HG02571 (cell line): ENCODE measurements around the gene KCNQ4.

Source experiments
- ATAC-seq: cut with Tn5 transposase; IDR thresholded peaks from one replicate; pipeline ENCODE4 v1.9.1; 2021; ENCODE audit warnings: mild to moderate bottlenecking, moderate library complexity; ENCODE audit not compliant: unreplicated experiment

The KCNQ4 gene

DNA sequence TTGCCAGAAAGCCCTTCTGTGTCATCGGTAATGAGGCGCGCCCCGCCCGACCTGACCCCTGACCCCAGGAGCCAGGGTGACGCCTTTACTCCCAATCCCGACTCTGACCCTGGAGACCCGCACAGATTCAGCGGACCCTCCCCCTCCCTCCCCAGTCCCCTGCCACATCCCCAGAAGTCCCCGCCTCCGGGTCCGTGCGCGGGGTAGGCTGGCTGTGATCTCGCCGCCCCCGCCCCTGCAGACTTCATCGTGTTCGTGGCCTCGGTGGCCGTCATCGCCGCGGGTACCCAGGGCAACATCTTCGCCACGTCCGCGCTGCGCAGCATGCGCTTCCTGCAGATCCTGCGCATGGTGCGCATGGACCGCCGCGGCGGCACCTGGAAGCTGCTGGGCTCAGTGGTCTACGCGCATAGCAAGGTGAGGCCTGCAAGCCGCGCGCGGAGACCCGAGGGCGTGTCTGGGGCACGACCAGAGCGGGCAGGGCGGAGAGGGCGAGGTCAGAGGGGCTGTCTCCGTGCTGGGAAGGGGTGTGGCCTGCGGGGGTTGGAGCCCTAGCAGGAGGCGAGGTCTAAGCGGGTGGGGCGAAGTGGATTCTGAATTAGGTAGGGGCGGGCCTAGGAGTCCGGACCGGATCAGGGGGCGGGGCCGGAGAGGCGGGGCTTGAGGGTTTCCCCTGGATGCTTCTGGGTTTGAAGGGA lies 34.8 kb downstream of the KCNQ4 start:
- peak; percentile 69 for ATAC-seq

DNA sequence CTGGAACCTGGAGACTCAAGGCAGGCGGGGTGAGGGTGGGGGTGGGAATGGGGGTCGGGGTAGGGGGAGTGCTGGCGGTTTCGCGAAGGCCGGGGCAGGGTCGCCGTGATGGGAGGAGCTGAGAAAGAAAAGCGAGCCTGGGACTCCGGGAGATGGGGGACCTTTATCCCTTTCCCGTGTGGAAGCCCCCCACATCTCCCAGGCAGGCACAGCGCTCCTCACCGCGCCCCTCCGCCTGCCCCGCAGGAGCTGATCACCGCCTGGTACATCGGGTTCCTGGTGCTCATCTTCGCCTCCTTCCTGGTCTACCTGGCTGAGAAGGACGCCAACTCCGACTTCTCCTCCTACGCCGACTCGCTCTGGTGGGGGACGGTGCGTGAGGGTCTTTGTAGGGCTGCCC lies 35.5 kb downstream of the KCNQ4 start:
- no peak for ATAC-seq

DNA sequence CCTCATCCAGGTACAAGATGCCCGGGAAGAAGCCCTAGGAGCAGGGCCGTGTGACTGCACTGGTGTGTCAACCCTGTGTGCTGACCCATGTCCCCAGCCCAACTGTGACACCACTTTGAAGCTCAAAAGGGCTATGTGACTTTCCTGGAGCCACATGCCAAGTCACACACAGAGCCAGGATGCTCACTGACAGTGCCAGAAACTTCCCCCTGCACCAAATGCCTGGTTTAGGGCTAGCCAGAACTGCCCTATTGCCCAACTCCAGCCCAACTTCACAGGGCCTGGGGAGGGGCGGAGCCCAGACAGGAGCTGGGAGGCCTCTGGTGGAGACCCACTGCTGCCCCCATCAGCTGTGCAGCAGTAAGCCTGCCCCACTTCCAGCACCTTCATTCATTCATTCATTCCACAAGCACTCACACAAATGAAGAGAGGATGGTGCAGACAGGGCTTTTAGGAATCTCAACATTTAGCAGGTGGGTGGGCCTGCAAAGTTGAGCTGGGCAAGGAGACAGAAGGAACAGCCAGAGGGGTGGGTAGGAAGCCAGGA lies 36.7 kb downstream of the KCNQ4 start:
- no peak for ATAC-seq

DNA sequence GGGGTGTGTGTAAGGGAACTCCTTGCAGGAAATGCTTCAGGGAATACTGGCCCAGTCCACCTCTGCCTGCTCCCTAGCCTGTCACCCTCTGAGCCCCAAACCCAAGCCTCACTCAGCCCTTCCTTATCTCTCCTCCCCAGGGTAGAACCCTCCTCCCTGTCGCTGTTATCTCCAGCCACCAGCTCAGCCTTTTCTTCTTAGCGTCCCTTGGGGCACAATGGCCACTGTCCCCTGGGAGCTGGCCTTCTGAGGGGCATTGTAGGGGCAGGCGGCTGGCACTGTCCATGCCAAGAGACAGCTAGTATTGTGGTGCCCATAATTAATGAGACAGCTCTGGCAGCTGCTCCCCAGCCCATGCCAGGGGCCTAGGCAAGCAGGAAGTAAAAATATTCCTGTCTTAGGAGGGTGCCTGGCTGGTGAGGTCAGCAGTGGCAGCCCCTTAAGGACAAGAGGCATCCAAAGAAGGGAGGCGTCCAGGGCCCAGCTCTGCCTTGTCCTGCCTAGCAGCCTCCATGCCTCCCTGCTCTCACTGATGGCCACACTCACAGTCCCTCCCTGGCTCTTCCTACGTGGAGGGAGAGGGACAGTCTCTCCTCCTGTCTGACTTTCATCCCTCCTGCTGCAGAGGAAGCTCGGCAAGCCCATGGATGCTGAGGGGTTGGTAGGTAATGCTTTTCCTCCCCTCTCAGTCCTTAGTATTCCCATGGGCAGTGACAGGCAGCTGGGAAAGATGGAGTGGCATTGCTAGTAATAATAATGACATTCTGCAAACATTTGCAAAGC lies 37.5 kb downstream of the KCNQ4 start:
- no peak for ATAC-seq

DNA sequence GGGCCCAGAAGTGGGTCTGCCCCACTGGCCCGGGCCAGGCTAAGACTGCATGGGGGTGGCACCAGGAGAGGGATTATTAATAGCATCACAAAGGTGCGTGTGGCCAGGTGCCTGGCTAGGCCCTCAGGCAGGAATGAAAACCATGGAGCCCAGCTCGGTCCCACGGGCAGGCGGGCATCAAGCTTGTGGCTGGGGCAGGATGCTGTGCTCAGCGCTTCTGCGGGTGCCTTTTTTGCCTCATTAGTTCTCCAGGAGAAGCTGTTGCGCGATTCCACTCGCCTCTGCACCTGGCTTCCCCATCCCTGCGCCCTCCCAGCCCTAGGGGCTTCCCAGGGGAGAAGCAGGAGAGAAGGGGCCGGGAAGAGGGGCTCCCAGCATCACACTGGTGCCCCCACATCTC lies 39.3 kb downstream of the KCNQ4 start:
- ATAC-seq = no peak

DNA sequence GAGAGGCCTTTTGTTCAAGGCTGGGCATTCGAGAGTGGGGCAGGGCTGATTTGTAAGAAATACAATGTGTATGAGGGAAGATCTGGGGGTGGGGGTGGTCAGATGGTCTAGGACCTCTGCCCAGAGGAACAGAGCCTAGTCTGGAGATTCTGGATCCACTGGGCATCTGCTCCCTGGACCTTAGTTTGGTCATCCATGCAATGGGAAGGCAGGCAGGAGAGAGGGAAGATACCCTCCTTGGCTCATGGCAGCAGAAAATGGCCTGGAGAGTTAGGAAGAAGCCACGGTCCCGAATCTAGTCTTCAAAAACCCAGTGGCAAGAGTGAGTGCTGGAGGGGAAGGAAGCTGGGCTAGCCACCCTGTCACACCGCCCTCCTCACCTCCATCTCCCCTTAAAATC lies 39.8 kb downstream of the KCNQ4 start:
- ATAC-seq = no peak

DNA sequence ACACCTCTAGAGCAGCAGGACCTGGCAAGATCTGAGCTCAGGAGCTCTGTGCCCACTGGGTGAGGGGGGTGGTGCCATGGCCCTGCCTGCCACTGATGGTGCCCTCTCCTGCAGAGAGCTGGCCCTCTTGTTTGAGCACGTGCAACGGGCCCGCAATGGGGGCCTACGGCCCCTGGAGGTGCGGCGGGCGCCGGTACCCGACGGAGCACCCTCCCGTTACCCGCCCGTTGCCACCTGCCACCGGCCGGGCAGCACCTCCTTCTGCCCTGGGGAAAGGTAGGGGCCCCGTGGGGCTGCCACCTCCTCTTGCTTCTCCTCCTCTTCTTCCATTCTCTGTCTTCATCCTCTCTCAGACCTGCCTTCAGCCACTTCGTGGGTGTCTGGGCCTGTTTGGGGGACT lies 40.4 kb downstream of the KCNQ4 start:
- ATAC-seq = no peak

DNA sequence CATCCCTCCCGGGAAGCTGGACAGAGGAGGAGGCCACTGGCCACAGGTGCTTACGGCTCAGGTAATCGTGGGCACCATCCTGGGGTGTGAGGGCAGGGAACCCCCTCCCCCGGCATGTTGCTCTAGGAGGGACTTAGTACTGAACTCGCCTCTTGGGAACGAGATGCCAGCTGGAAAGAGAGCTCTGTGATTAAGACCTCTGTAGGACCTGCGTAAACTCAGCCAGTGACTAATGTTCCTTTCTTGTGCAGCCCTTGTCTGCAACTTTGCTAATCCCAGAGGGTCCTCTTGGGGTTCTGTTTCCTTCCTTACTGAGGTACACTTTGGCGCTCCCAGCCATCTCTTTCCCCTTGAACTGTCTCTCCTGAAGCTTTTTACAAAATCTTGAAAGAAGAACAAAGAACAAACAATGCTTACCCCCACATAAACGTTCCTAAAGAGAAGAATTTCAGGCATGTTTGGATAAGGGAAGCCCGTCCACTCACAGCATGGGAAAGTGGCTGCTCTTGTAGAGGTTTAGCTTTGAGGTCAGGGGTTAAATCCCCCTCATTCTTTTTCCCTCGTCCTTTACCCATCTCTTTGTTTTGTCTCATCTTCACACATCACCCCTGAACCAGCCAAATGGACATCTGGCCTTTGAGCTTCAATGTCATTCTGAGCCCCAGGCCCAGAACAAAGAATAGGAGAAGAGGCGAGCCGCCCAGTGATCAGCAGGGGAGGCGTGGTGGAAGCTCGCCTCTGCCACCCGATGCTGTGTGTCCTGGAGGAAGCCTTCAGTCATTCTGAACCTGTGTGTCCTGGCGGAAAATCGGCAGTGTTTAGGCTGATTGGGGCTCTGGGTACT lies 41.2 kb downstream of the KCNQ4 start:
- ATAC-seq = no peak

DNA sequence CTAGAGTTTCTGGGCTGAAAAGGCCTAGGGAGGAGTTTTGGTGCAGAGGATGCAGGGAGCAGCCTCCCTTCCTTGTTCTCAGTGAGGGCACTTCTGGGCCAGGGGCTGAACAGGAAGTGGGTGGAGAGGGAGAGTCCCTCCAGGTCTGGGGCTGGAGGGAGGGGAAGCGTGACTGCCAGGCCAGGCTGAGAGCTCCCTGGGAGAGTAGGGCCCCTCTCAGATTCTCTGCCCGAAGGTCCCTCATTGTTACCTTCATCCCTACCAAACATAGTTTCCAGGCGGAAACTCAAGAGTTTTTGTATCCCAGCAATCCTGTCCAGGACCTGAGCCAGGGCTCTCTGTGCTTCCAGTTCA lies 41.8 kb downstream of the KCNQ4 start:
- ATAC-seq = no peak

DNA sequence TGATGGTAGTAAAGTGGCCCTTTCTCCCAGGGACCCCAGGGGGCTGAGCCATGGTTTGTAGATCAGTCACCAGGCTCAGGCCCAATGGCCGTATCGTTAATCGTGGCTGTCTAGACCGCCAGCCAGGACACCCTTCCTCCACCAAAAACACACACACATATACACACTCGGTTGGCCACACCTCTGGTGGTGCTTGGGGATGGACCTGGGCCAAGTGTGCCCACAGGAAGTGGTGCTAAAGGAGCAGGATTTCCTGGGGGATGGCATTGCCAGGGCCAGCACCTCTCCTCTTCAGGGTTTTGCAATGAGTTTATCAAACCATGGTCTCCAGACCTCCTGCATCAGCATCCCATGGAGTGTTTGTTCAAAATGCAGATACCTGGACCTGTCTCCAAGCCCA lies 42.4 kb downstream of the KCNQ4 start:
- ATAC-seq = no peak

DNA sequence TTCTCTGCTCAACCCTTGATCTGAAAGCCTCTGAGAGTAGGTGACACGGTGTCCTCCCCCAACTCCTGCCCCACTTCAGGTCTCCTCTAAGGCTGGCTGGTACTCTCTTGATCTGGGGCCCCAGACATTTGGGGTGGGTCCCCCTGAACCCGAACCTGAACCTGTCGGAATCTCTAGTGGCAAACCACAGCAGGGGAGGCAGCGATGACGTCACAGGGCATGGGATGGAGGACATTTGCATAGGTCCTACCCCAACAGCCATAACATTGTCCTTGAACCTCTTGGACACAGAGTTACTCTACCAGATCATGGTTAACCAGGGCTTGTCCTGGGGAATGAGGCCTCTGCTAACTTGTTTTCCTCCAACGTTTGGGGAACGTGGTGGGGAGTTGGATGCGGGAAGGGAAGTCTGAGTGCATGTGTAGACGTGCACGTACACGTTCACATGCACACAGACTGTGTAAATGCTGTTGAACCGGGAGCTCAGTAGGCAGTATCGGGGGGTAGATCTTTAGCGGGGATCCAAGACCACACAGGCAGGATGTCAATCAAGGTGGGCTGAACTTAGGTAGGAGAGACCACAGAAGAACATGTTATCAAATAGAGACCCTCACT lies 46.2 kb downstream of the KCNQ4 start:
- ATAC-seq = no peak

DNA sequence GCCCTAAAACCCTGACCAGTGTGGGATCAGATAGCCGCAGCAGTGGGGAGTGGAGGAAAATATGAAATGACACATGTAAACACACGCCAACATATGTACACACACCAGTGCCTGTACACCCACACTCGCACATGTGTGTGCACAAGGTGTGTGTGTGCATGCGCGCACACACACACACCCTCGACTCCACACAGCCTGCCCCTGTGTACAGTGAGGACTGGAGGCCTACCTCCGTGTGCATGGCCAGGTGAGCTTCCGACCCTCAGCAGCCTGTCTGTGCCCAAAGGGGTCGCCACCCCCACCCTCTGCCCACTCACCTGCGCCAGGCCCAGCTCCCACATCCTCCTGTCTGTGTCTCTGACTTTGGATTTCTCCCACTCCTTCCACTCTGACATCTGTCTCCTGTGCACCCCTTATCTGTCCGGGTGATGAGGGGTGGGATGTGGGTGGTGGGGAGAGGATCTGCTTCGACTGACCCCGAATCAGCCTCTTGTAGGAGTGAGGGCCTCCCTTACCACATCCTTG lies 46.9 kb downstream of the KCNQ4 start:
- no peak for ATAC-seq

DNA sequence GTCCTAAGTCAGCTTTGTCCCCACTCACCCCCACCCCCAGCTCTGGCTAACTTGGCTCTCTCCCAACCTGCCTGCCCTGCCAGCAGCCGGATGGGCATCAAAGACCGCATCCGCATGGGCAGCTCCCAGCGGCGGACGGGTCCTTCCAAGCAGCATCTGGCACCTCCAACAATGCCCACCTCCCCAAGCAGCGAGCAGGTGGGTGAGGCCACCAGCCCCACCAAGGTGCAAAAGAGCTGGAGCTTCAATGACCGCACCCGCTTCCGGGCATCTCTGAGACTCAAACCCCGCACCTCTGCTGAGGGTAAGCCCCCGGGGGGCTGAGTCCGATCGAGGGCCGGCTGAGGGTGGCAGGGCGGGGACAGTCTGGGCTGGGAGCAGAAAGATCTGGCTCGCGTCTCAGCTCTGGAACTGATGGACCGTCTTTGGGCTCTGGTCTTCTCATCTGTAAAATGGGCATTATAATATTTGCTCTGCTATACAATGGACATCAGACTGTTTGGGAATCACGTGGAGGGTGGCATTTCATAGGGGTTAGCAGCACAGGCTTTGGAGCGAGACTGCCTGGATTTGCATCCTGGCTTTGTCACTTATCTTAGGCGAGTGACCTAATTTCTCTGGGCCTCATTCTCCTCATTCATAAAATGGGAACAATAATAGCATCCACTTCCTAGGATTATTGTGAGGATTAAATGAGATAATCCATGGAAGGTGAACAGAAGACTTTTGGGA lies 47.6 kb downstream of the KCNQ4 start:
- ATAC-seq = no peak

DNA sequence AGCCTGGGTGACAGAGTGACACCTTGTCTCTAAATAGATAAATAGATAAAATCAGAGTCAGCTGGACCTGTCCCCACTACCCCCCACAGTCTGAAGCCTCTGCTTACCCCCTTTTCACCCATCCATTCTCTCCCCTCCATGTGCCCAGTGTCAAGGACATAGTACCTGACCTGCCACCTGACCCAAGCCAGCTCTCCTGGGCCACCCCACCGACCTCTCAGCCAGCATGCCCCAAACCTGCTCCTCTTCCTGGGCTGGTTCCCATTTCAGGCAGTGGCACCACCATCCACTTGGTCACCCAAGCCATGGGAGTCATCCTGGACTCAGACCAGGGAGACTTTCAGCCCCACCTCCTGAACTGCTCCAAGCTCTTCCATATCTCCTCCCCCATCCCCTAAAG lies 50.4 kb downstream of the KCNQ4 start:
- ATAC-seq = no peak

DNA sequence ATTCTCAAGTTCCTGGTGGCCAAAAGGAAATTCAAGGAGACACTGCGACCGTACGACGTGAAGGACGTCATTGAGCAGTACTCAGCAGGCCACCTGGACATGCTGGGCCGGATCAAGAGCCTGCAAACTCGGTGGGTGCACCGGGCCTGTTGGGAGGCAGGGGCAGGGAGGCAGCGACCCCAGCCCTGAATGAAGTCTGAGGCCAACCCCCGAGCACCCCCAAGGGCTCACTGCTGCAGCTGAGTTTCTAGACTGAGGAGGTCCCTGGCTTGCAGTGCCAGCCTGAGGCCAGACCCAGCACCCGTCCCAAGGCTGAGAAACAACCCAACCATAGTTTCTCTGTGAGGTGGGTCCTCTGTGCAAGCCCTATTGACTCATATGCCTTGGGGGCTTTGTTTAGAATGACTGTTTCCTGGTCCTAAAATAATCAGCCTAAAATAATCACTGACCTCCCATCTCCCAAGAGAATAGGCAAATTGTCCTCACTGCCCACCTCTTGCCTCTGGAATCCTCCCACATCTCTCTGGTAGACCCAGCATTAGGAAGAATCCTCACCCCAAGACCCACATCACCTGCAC lies 51.5 kb downstream of the KCNQ4 start:
- no peak for ATAC-seq

DNA sequence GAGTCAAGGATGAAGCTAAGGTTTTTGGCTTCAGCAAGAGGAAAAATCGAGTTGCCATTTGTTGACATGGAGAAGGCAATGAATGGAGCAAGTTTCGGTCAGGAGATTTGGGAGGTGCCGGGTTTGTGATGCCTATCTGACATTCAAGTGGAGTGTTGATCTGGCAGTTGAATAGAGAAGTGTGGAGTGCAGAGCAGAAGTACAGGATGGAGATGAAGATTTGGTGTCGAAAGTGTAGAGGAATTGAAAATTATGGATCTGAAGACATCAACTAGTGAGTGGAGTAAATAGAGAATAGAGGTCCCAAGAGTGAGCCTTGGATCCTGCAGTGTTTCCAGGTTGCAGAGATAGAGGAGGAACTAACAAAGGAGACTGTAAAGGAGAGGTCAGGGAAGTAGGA lies 52.7 kb downstream of the KCNQ4 start:
- no peak for ATAC-seq

DNA sequence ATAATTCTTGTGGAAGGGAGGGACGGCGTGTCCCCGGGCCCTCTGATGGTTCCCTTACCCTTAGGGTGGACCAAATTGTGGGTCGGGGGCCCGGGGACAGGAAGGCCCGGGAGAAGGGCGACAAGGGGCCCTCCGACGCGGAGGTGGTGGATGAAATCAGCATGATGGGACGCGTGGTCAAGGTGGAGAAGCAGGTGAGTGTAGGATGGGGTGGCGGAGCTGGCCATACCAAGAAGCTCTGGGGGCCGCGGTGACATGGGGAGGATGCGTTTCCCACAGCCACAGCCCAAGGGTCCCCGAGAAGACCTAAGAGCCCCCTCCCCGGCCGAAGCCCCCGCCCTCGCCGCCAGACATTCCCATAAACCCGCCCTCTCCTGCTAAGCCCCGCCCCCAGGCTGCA lies 54.0 kb downstream of the KCNQ4 start:
- no peak for ATAC-seq

DNA sequence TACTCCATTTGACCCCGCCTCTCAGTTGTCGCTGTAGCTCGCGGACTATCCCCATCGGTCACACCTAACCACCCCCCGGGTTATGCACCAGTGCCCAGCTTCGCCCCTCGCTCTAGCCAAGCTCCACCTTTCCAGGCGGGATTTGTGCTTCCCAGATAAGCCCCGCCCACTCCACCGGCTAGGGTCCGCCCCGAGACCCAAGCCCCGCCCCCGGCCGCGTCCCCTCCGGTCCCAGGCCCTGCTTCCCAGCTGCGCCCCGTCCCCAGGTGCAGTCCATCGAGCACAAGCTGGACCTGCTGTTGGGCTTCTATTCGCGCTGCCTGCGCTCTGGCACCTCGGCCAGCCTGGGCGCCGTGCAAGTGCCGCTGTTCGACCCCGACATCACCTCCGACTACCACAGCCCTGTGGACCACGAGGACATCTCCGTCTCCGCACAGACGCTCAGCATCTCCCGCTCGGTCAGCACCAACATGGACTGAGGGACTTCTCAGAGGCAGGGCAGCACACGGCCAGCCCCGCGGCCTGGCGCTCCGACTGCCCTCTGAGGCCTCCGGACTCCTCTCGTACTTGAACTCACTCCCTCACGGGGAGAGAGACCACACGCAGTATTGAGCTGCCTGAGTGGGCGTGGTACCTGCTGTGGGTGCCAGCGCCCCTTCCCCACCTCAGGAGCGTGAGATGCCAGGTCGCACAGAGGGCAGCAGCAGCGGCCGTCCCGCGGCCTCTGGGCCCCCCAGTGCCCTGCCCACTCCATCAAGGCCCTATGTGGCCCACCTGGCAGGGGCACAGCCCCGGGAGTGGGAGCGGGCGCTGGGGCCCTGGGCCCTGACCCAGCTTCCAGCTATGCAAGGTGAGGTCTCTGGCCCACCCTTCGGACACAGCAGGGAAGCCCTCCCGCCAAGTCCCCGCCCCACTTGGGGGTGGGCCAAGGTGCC lies 54.7 kb downstream of the KCNQ4 start:
- no peak for ATAC-seq
